ENCODE measurements around the gene TMC1. TPM values are rescaled to one million over a fixed set of nuclear protein-coding genes. Genes with fewer than 3 reads are reported as not detected.
"Not testable (repeated sequence)": the region's sequence is repeated elsewhere in the genome, so short reads cannot be mapped to it uniquely, and the experiment has no call there.

TMC1 gene
- total and polyA plus RNA-seq, 3 experiments from 2014 or later, result not detected

DNA sequence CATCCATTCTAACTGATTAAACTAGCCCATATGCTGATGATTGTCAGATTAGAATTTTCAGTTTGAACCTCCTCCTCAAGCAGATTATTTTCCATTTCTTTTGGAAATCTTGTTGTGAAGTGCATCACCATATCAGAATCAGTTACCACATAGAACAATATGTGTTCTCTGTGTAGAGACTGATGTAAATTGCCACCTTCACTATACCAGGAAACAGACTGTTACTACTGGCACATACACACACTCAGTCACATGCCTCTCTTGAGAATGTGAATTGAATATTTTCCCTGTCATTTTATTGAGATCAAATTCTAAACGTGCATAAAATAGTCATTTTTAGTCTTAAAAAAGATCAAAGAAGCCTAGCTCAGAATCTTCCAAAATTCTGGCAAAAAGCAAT is 270.0 kb downstream of the TMC1 start:
- Mint-ChIP-seq H3K4me1 (no peaks in the 10 kb centered on the region), H3K36me3 (peaks cover 0 to 3% (median 0%) of the 10 kb centered on the region in 3 donors), H3K9me3 (peaks cover 3 to 16% (median 12%) of the 10 kb centered on the region in 5 donors), H3K4me3 (no peak overlapping the region), H3K27ac (no peak overlapping the region), H3K27me3 (peaks cover 2 to 5% of the 10 kb centered on the region in 2 donors)
- no peak for DNase-seq
- H3K36me3 ChIP-seq (ENCODE audit: insufficient read depth, low read length), result no peaks in the 10 kb centered on the region
- no peak overlapping the region for H3K27ac ChIP-seq (ENCODE audit: low read depth, low read length)
- H3K4me3 ChIP-seq (ENCODE audit: low read length), result no peak overlapping the region
- no peaks in the 10 kb centered on the region for H3K27me3 ChIP-seq (ENCODE audit: insufficient read depth, low read length, poor library complexity, severe bottlenecking)
- no peaks in the 10 kb centered on the region for H3K9me3 ChIP-seq (ENCODE audit: low read length)
- POLR2A ChIA-PET, result no interaction called here
- CTCF ChIA-PET, result no interaction called here
- no peaks in the 10 kb centered on the region for H3K4me1 ChIP-seq (ENCODE audit: insufficient read depth, low read length)

DNA sequence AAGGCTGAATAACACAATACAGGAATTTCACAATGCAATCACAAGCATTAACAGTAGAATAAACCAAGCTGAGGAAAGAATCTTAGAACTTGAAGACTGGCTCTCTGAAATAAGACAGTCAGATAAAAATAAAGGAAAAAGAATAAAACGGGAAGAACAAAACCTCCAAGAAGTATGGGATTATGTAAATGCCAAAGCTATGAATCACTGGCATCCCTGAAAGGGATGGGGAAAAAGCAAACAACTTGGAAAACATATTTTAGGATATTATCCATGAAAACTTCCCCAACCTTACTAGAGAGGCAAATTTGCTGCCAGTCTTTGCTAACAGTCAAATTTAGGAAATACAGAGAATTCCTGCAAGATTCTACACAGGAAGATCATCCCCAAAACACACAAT is 273.5 kb downstream of the TMC1 start:
- H3K27ac ChIP-seq (ENCODE audit: low read depth, low read length), result no peak overlapping the region
- H3K36me3 ChIP-seq (ENCODE audit: insufficient read depth, low read length), result no peaks in the 10 kb centered on the region
- H3K4me3 ChIP-seq (ENCODE audit: low read length), result no peak overlapping the region
- H3K4me1 ChIP-seq (ENCODE audit: insufficient read depth, low read length), result no peaks in the 10 kb centered on the region
- H3K9me3 ChIP-seq (ENCODE audit: low read length), result no peaks in the 10 kb centered on the region
- ChIA-PET CTCF (no interaction called here), POLR2A (no interaction called here)
- no peak for DNase-seq
- H3K27me3 ChIP-seq (ENCODE audit: insufficient read depth, low read length, poor library complexity, severe bottlenecking), result no peaks in the 10 kb centered on the region
- H3K9me3 Mint-ChIP-seq, result peaks cover 3 to 21% (median 12%) of the 10 kb centered on the region in 5 donors
- no peak overlapping the region for H3K4me3 Mint-ChIP-seq
- H3K27me3 Mint-ChIP-seq, result peaks cover 4 to 8% of the 10 kb centered on the region in 2 donors
- H3K36me3 Mint-ChIP-seq, result peaks cover 0 to 3% (median 0%) of the 10 kb centered on the region in 3 donors
- no peaks in the 10 kb centered on the region for H3K4me1 Mint-ChIP-seq
- H3K27ac Mint-ChIP-seq, result no peak overlapping the region

DNA sequence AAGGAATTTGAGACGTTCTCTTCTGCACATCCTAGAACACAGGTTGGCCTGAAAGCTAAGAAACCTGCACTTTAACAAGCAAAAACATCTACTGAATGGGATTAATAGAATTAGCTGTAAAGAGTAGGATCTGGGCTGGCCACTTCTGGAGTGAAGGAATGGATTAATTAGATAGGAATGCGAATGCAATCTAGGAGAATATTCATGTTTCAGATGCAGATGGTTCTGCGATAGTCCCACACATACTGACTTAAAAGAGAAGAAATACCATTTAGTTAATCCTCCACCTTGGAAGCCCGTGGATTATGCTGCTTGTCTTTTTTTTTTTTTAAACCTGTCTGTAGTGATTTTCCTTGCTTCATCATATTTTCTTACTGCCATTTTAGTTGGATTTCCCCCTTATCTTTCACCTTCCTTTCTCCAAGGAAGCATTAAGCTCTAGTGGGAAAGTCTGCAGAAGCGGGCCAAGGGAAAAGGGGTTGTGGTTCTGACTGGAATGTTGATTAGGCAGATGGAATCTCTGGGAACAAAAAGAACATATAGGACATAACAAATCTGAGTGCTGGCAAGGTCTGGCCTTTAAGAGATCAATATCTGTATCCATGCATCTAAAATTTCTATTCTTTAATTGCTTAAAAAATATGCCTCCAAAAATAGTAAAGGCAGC is 279.1 kb downstream of the TMC1 start:
- Mint-ChIP-seq H3K27ac (no peak overlapping the region), H3K27me3 (peaks cover 4 to 7% of the 10 kb centered on the region in 2 donors)

GRCh38 chr9:72805238-72805637 is 283.8 kb downstream of the TMC1 start:
- Mint-ChIP-seq H3K36me3 (no peaks in the 10 kb centered on the region), H3K4me3 (no peak overlapping the region), H3K9me3 (peaks cover 0 to 2% (median 0%) of the 10 kb centered on the region in 5 donors), H3K4me1 (no peaks in the 10 kb centered on the region), H3K27me3 (peaks cover 2 to 4% of the 10 kb centered on the region in 2 donors), H3K27ac (no peak overlapping the region)
- no peaks in the 10 kb centered on the region for H3K27me3 ChIP-seq (ENCODE audit: insufficient read depth, low read length, poor library complexity, severe bottlenecking)
- H3K27ac ChIP-seq (ENCODE audit: low read depth, low read length), result no peak overlapping the region
- H3K36me3 ChIP-seq (ENCODE audit: insufficient read depth, low read length), result no peaks in the 10 kb centered on the region
- ChIA-PET POLR2A (no interaction called here), CTCF (no interaction called here)
- H3K4me3 ChIP-seq (ENCODE audit: low read length), result no peak overlapping the region
- H3K9me3 ChIP-seq (ENCODE audit: low read length), result no peaks in the 10 kb centered on the region
- no peak for DNase-seq
- no peaks in the 10 kb centered on the region for H3K4me1 ChIP-seq (ENCODE audit: insufficient read depth, low read length)

More for the DNA sequence above, 279.1 kb downstream of the TMC1 start:
- H3K36me3 ChIP-seq (ENCODE audit: insufficient read depth, low read length), result no peaks in the 10 kb centered on the region
- no peak overlapping the region for H3K4me3 ChIP-seq (ENCODE audit: low read length)
- H3K9me3 ChIP-seq (ENCODE audit: low read length), result no peaks in the 10 kb centered on the region
- CTCF ChIA-PET, result no interaction called here
- no peak overlapping the region for H3K27ac ChIP-seq (ENCODE audit: low read depth, low read length)
- Mint-ChIP-seq H3K36me3 (peaks cover 0 to 3% (median 0%) of the 10 kb centered on the region in 3 donors), H3K4me1 (no peaks in the 10 kb centered on the region), H3K9me3 (peaks cover 0 to 12% (median 6%) of the 10 kb centered on the region in 5 donors), H3K4me3 (no peak overlapping the region)
- no peaks in the 10 kb centered on the region for H3K4me1 ChIP-seq (ENCODE audit: insufficient read depth, low read length)
- POLR2A ChIA-PET, result no interaction called here
- H3K27me3 ChIP-seq (ENCODE audit: insufficient read depth, low read length, poor library complexity, severe bottlenecking), result no peaks in the 10 kb centered on the region
- DNase-seq, result no peak

GRCh38 chr9:72806313-72806809 is 285.0 kb downstream of the TMC1 start:
- H3K27me3 ChIP-seq (ENCODE audit: insufficient read depth, low read length, poor library complexity, severe bottlenecking); H3K27ac ChIP-seq (ENCODE audit: low read depth, low read length); H3K4me3 Mint-ChIP-seq; H3K9me3 Mint-ChIP-seq; H3K9me3 ChIP-seq (ENCODE audit: low read length); CTCF ChIA-PET; H3K4me1 ChIP-seq (ENCODE audit: insufficient read depth, low read length); H3K36me3 Mint-ChIP-seq; H3K4me3 ChIP-seq (ENCODE audit: low read length); POLR2A ChIA-PET; H3K36me3 ChIP-seq (ENCODE audit: insufficient read depth, low read length); H3K27me3 Mint-ChIP-seq; H3K4me1 Mint-ChIP-seq; H3K27ac Mint-ChIP-seq; DNase-seq: not testable (repeated sequence)

- ChIA-PET CTCF (no interaction called here), POLR2A (no interaction called here)
- Histone ChIP-seq H3K27me3 (ENCODE audit: insufficient read depth, low read length, poor library complexity, severe bottlenecking) (no peaks in the 10 kb centered on the region), H3K4me3 (ENCODE audit: low read length) (no peak overlapping the region), H3K9me3 (ENCODE audit: low read length) (no peaks in the 10 kb centered on the region), H3K4me1 (ENCODE audit: insufficient read depth, low read length) (no peaks in the 10 kb centered on the region), H3K36me3 (ENCODE audit: insufficient read depth, low read length) (no peaks in the 10 kb centered on the region), H3K27ac (ENCODE audit: low read depth, low read length) (no peak overlapping the region)
- Mint-ChIP-seq H3K4me1 (no peaks in the 10 kb centered on the region), H3K27me3 (peaks cover 0 to 2% of the 10 kb centered on the region in 2 donors), H3K27ac (no peak overlapping the region), H3K9me3 (peaks cover 0 to 2% (median 0%) of the 10 kb centered on the region in 5 donors), H3K36me3 (no peaks in the 10 kb centered on the region), H3K4me3 (no peak overlapping the region)
- DNase-seq, result no peak
These were observed 286.5 kb downstream of the TMC1 start for GRCh38 chr9:72807765-72808445.

DNA sequence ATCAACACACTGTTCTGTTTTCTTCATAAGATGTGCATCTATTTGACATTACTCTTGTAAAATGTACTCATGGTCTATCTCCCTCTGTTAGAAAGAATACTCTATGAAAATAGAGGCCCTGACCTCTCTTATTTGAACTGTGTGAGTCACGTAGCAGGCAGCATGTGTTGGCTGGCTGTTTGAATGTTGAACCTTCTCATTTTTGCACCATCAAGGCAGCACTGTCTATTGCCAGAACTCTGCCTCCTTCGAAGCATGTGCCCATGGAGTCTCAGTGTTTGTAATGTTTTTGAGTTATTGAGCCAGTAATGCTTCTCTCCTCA is 287.0 kb downstream of the TMC1 start:
- Mint-ChIP-seq H3K4me3 (no peak overlapping the region), H3K4me1 (no peaks in the 10 kb centered on the region), H3K27ac (no peak overlapping the region), H3K9me3 (peaks cover 0 to 2% (median 0%) of the 10 kb centered on the region in 5 donors), H3K36me3 (no peaks in the 10 kb centered on the region), H3K27me3 (peaks cover 0 to 2% of the 10 kb centered on the region in 2 donors)
- H3K9me3 ChIP-seq (ENCODE audit: low read length), result no peaks in the 10 kb centered on the region
- H3K4me1 ChIP-seq (ENCODE audit: insufficient read depth, low read length), result no peaks in the 10 kb centered on the region
- no peak for DNase-seq
- no peak overlapping the region for H3K27ac ChIP-seq (ENCODE audit: low read depth, low read length)
- H3K27me3 ChIP-seq (ENCODE audit: insufficient read depth, low read length, poor library complexity, severe bottlenecking), result no peaks in the 10 kb centered on the region
- no peaks in the 10 kb centered on the region for H3K36me3 ChIP-seq (ENCODE audit: insufficient read depth, low read length)
- H3K4me3 ChIP-seq (ENCODE audit: low read length), result no peak overlapping the region
- ChIA-PET CTCF (no interaction called here), POLR2A (no interaction called here)

GRCh38 chr9:72809586-72809985 is 288.2 kb downstream of the TMC1 start:
- CTCF ChIA-PET, result no interaction called here
- POLR2A ChIA-PET, result no interaction called here
- Histone ChIP-seq H3K4me1 (ENCODE audit: insufficient read depth, low read length) (no peaks in the 10 kb centered on the region), H3K27ac (ENCODE audit: low read depth, low read length) (no peak overlapping the region), H3K9me3 (ENCODE audit: low read length) (no peaks in the 10 kb centered on the region), H3K27me3 (ENCODE audit: insufficient read depth, low read length, poor library complexity, severe bottlenecking) (no peaks in the 10 kb centered on the region), H3K36me3 (ENCODE audit: insufficient read depth, low read length) (no peaks in the 10 kb centered on the region), H3K4me3 (ENCODE audit: low read length) (no peak overlapping the region)
- no peak for DNase-seq
- Mint-ChIP-seq H3K9me3 (no peaks in the 10 kb centered on the region), H3K27ac (no peak overlapping the region), H3K27me3 (peaks cover 0 to 2% of the 10 kb centered on the region in 2 donors), H3K36me3 (no peaks in the 10 kb centered on the region), H3K4me3 (no peak overlapping the region), H3K4me1 (no peaks in the 10 kb centered on the region)
